Psoas muscle (tissue), 8 donors: ENCODE data around the gene METTL25B. TPM values are rescaled to one million over a fixed set of nuclear protein-coding genes. Genes with fewer than 3 reads are reported as not detected.

Experiments used
- ATAC-seq, 4 donors: fragments of 200-7000 bp; cut with Tn5 transposase; one replicate each; pipeline ENCODE4 v1.9.1; 2020; ENCODE audit warnings: moderate library complexity in 3 of 4, mild to moderate bottlenecking in 2 of 4
- DNase-seq, 2 donors: peaks; one replicate each; pipeline ENCODE4 v3.0.0-alpha.2; 2020
- H3K27ac ChIP-seq: fragments of 200-600 bp; one replicate; pipeline ENCODE4 v1.8.0; 2022
- H3K27me3 ChIP-seq, 3 donors: fragments of 200-600 bp in 1 of 3; one replicate each; pipeline versions ENCODE4 v1.6.1 to v1.8.0; 2013 to 2022; ENCODE audit warnings: low read length in 2 of 3, mild to moderate bottlenecking in 2 of 3, moderate library complexity in 1 of 3; ENCODE audit not compliant: insufficient read depth in 3 of 3
- H3K36me3 ChIP-seq, 2 donors: fragments of 200-600 bp in 1 of 2; one replicate each; pipeline versions ENCODE4 v1.6.1 to v1.8.0; 2013 to 2022; ENCODE audit warnings: low read depth in 1 of 2, mild to moderate bottlenecking in 1 of 2, moderate library complexity in 1 of 2; ENCODE audit not compliant: insufficient read depth in 1 of 2
- H3K4me1 ChIP-seq: fragments of 200-600 bp; one replicate; pipeline ENCODE4 v1.8.0; 2022
- H3K4me3 ChIP-seq: fragments of 200-600 bp; one replicate; pipeline ENCODE4 v1.8.0; 2022; ENCODE audit warnings: mild to moderate bottlenecking
- H3K9me3 ChIP-seq: fragments of 200-600 bp; one replicate; pipeline ENCODE4 v1.8.0; 2022
- CTCF ChIP-seq: fragments of 200-600 bp; IDR thresholded peaks from one replicate; pipeline ENCODE4 v1.8.0; 2022; ENCODE audit warnings: antibody characterized with exemption
- WGBS, 3 donors: extraction: QIAGEN DNeasy Blood & Tissue Kit; methylation state at CpG; one replicate each; pipeline versions ENCODE4 v1.1.6 to v1.1.7; 2013; 5-methylcytosine and 5-hydroxymethylcytosine counted together
- intact Hi-C, 2 donors: fragments of 100-400 bp; cut with DNase I; formaldehyde crosslinking; loops; one replicate each; pipeline versions ENCODE4 v1.11.0 to v1.14.2; 2022
- polyA plus RNA-seq, 3 donors: library from polyadenylated mRNA; stranded (reverse); fragments of 200-250 nt; gene quantifications; one replicate each; pipeline ENCODE4 v1.2.3, GENCODE V29; 2013
- total RNA-seq, 4 donors: library from RNA; stranded (reverse); fragmentation: NEBNext Ultra II Directional in 2 of 4; extraction: Animal tissue kit (Norgen Biotek cat#: 25700) in 2 of 4; gene quantifications; one replicate each; pipeline versions ENCODE4 v1.2.1 to v1.2.4, GENCODE V29; 2021 to 2023
- donor health status: healthy with polysubstance abuse.
- donor health status: DM: no; HTN: no; CAD: no; lungs with moderate emphysema.
- donor health status: Bipolar disorder and iron deficiency.
- donor health status: healthy.
- donor health status: DM: yes; HTN: yes; CAD: no.
- donor health status: DM: no; HTN: no; CAD: no.
- donor health status: DM: no; HTN: no; CAD: no.
- donor health status: DM: yes; HTN: yes; CAD: no.

METTL25B gene
- total and polyA plus RNA-seq, 7 donors = 18.5 to 32.1 (median 27.0) TPM

- peak overlapping the region; percentile 39 for H3K27ac ChIP-seq
These were observed 16.1 kb downstream of the METTL25B start for GRCh38 chr1:156744344-156744743.

GRCh38 chr1:156744786-156745419, 16.6 kb downstream of the METTL25B start:
- Histone ChIP-seq H3K4me1 (peaks cover 43% of the 10 kb centered on the region), H3K27ac (peak overlapping the region; percentile 39), H3K4me3 (no peak overlapping the region), H3K9me3 (no peaks in the 10 kb centered on the region), H3K27me3 (no peaks in the 10 kb centered on the region), H3K36me3 (peaks cover 8 to 35% of the 10 kb centered on the region in 2 donors)
- 72 to 85% (median 76%) methylated on average over 14 of the region's 14 CpGs for WGBS, 3 donors
- TF ChIP-seq CTCF = no peak
- no peak for ATAC-seq
- intact Hi-C loops = no loop called here
- DNase-seq = no peak

More at GRCh38 chr1:156744344-156744743, 16.1 kb downstream of the METTL25B start:
- intact Hi-C loops = no loop called here
- no peak for TF ChIP-seq CTCF
- Histone ChIP-seq H3K4me3 (no peak overlapping the region), H3K27me3 (no peaks in the 10 kb centered on the region), H3K36me3 (peaks cover 8 to 35% of the 10 kb centered on the region in 2 donors), H3K9me3 (no peaks in the 10 kb centered on the region), H3K4me1 (peaks cover 40% of the 10 kb centered on the region)
- 67 to 81% (median 71%) methylated on average over 7 to 12 of the region's 12 CpGs for WGBS, 3 donors
- no peak for DNase-seq
- ATAC-seq = no peak

- H3K36me3 ChIP-seq = peaks cover 8 to 35% of the 10 kb centered on the region in 2 donors
- no peak for TF ChIP-seq CTCF
- DNase-seq = no peak
- H3K4me1 ChIP-seq = peaks cover 41% of the 10 kb centered on the region
- peak overlapping the region; percentile 96 for H3K4me3 ChIP-seq
- WGBS, 3 donors = 59 to 72% (median 67%) methylated on average over 3 of the region's 3 CpGs
- no peak for ATAC-seq
- intact Hi-C loops = no loop called here
- no peaks in the 10 kb centered on the region for H3K27me3 ChIP-seq
- H3K27ac ChIP-seq = peak overlapping the region; percentile 98
- H3K9me3 ChIP-seq = no peaks in the 10 kb centered on the region
These were observed 17.6 kb downstream of the METTL25B start for GRCh38 chr1:156745881-156746280.

GRCh38 chr1:156746406-156746727, 18.1 kb downstream of the METTL25B start:
- TF ChIP-seq CTCF = no peak
- WGBS, 3 donors = 22 to 35% (median 31%) methylated on average over 9 of the region's 9 CpGs
- DNase-seq (no peak), ATAC-seq (no peak)
- no peaks in the 10 kb centered on the region for H3K27me3 ChIP-seq
- intact Hi-C loops = no loop called here
- H3K4me3 ChIP-seq = peak overlapping the region; percentile 96
- H3K27ac ChIP-seq = peak overlapping the region; percentile 98
- peaks cover 40% of the 10 kb centered on the region for H3K4me1 ChIP-seq
- peaks cover 8 to 35% of the 10 kb centered on the region in 2 donors for H3K36me3 ChIP-seq
- no peaks in the 10 kb centered on the region for H3K9me3 ChIP-seq
